HG03025 (cell line): ENCODE data around the gene DGAT2.

Source experiments
- ATAC-seq: cut with Tn5 transposase; IDR thresholded peaks from one replicate; pipeline ENCODE4 v1.9.1; 2021; ENCODE audit warnings: mild to moderate bottlenecking, moderate library complexity; ENCODE audit not compliant: unreplicated experiment, low FRiP score

DGAT2 gene

GRCh38 chr11:75797116-75797515 is 28.5 kb downstream of the DGAT2 start:
- ATAC-seq, result no peak

GRCh38 chr11:75797792-75798191 is 29.2 kb downstream of the DGAT2 start:
- no peak for ATAC-seq

GRCh38 chr11:75800136-75800675 is 31.6 kb downstream of the DGAT2 start:
- no peak for ATAC-seq

- ATAC-seq, result no peak
Measured at GRCh38 chr11:75800728-75801361, 32.3 kb downstream of the DGAT2 start.

DNA sequence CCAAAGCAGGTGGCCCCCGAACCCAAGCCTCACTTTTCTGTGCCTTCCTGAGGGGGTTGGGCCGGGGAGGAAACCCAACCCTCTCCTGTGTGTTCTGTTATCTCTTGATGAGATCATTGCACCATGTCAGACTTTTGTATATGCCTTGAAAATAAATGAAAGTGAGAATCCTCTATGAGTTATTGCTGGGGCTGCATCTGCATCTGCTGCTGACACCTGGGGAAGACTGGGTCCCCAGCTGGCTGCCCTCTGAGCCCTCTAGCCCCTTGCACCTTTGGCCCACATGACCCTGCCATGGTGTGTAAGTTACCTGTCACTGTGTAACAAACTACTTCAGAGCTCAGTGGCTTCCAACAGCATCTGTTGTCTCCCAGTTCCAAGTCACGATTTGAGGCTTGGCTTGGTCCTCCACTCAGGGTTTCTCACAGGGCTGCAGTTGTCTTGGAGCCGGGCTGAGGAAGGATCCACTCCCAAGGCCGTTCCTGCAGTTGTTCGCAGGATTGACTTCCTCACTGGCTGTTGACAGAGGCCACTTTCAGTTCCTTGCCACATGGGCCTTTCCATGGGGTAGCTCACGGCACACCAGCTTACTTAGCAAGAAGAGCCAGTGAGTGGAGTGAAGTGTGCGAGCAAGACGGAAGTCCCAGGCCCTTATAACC is 32.9 kb downstream of the DGAT2 start:
- ATAC-seq, result no peak

GRCh38 chr11:75802021-75802912 is 33.7 kb downstream of the DGAT2 start:
- no peak for ATAC-seq

DNA sequence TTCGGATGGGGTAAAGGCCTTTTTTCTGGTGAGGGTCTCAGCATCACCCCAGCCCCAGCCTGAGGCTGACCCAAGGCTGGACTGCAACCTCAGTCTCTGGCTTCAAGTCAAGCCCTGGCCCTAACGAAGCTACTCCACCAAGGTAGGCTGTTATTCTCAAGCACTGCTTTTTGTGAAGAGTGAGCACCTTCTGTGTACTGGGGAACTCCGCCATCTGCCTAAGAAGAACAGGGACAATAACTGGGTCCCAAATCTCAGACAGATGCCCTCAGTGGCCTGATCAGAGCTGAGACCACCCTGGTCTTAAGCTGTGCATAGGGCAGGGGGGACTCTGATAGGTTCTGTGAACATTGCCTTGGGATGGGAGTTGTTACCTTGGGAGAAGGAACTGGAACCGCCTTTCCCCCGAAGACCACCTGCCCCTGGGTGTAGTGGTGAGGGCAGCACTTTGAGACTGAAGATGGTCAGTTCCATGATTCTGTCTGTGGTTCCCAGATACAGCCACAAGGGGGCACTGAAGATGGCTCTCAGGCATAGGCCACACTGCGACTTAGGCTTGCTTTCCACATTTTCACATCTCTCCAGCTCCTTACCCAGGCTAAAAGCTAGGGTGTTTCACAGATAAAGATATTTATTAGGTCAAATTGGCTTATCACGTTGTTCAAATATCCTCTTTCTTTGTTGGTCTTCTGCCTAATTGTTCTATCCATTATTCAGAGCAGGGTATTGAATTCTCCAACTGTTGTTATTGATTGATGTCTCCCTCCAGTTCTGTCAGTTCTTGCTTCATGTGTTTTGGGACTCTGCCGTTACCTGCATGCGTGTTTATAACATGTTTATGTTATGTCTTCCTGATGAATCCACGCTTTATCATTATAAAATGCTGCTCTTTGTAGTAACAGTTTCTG is 34.6 kb downstream of the DGAT2 start:
- no peak for ATAC-seq

- no peak for ATAC-seq
Measured at GRCh38 chr11:75809111-75809510, 40.5 kb downstream of the DGAT2 start.

- no peak for ATAC-seq
Measured at GRCh38 chr11:75809991-75810390, 41.4 kb downstream of the DGAT2 start.

- ATAC-seq, result no peak
Measured at GRCh38 chr11:75810637-75811390, 42.2 kb downstream of the DGAT2 start.

DNA sequence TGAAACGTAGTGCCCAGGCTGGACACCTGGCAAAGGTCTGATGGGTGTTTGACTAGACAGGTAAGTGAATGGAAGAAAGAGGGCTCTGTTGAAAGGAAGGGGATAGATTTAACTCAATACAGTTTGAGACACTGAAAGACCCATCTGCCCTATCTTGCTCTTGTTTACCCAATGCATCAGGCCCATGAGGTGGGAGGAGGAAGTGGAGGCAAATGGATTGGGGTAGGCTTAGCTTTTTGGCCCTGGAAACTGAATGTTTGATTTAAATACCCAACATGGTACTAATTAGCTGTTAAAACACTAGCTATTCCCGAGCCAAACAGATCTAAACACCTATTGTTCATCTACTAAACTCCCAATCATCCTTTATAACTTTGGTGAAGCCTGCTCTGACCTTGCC is 42.9 kb downstream of the DGAT2 start:
- ATAC-seq, result no peak

GRCh38 chr11:75812542-75813040 is 44.0 kb downstream of the DGAT2 start:
- ATAC-seq, result no peak

DNA sequence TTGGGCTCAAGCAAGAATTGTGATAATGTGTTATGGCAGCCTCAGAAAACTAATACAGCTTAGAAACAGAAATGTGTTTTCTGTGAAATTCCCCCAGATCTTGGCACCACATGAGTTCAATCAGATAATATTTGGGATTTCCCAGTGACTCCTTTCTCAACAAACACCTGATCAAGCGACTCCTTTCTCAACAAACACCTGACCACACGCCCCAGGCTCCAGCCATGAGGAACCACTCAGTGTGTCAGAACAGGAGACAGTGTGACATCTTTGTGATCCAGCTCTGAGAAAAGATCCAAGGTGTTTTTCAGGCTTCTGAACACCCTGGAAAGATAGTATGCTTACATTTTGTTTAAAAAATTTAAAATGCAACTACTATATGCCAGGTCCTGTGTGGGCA is 44.5 kb downstream of the DGAT2 start:
- ATAC-seq, result no peak

- ATAC-seq, result no peak
Measured at GRCh38 chr11:75813622-75814039, 45.1 kb downstream of the DGAT2 start.

- peak; percentile 28 for ATAC-seq
Measured at GRCh38 chr11:75814363-75814676, 45.7 kb downstream of the DGAT2 start.

GRCh38 chr11:75814677-75815344 is 46.2 kb downstream of the DGAT2 start, which contains the start of gene UVRAG:
UVRAG (plus strand) TSS chr11:75815210; CDS start chr11:75815408, 198 bp downstream.
- peak; percentile 75 for ATAC-seq

DNA sequence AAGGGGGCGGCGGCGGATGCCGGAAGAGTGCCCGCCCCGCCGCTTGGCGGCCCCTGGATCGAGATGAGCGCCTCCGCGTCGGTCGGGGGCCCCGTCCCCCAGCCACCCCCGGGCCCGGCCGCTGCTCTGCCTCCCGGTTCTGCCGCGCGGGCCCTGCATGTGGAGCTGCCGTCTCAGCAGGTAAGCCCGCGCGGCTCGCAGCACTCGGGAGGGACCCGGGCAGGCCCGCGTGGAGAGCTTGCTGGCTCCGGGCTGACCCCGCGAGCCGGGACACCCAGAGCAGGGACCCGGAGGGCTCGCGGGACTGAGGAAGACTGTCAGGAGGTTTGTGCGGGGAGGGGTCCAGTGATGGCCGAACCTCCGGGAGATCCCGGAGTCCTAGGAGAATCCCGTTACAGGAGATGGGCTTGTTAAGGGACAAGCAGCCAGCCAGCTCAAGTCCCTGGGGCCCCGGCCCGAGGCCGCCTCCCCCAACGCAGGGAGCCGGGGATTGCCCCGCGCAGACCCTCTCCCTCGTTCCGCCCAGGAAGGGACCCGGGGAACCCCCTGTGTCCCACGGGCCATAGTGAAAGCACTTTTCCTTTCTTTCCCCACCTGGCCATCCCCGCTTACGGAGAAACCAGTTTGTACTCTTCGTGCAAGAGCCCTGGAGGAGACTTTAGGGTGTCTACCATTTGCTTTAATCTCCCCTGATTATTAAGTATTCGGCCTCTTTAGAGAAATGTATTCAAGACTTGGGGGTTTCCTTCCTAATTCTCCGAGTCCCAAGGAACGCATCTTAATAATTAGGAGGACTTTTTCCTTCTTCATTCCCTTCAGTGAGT is 47.0 kb downstream of the DGAT2 start:
- peak; percentile 3 for ATAC-seq
